HK-2 (cell line): ENCODE results near the gene KLF2.
"Not testable (repeated sequence)": the region's sequence is repeated elsewhere in the genome, so short reads cannot be mapped to it uniquely, and the experiment has no call there.

ENCODE experiments used
- DNase-seq: peaks from one replicate; pipeline ENCODE4 v3.0.0-alpha.2; 2018; ENCODE audit not compliant: unreplicated experiment

The KLF2 gene

GRCh38 chr19:16324384-16325160 is at the start of gene KLF2:
Gene KLF2 (plus strand): TSS chr19:16324826. CDS start chr19:16324924, 98 bp downstream.
- DNase-seq, result peak; percentile 84

GRCh38 chr19:16280306-16280705 is 44.3 kb upstream of the KLF2 start:
- no peak for DNase-seq

- DNase-seq, result no peak
Observed at GRCh38 chr19:16281743-16282142, 42.9 kb upstream of the KLF2 start.

- DNase-seq, result no peak
Observed at GRCh38 chr19:16283210-16284061, 41.2 kb upstream of the KLF2 start.

- no peak for DNase-seq
Observed at GRCh38 chr19:16284505-16284904, 40.1 kb upstream of the KLF2 start.

- DNase-seq, result not testable (repeated sequence)
Observed at GRCh38 chr19:16285079-16285478, 39.5 kb upstream of the KLF2 start.

- DNase-seq, result no peak
Observed at GRCh38 chr19:16285769-16286498, 38.7 kb upstream of the KLF2 start.

GRCh38 chr19:16288544-16288943 is 36.1 kb upstream of the KLF2 start:
- no peak for DNase-seq

- DNase-seq, result no peak
Observed at GRCh38 chr19:16289594-16289993, 35.0 kb upstream of the KLF2 start.

GRCh38 chr19:16290692-16291091 is 33.9 kb upstream of the KLF2 start:
- no peak for DNase-seq

- no peak for DNase-seq
Observed at GRCh38 chr19:16293118-16294091, 31.2 kb upstream of the KLF2 start.

GRCh38 chr19:16295057-16295456 is 29.6 kb upstream of the KLF2 start:
- no peak for DNase-seq

GRCh38 chr19:16296713-16297112 is 27.9 kb upstream of the KLF2 start:
- DNase-seq, result peak; percentile 35

- no peak for DNase-seq
Observed at GRCh38 chr19:16297575-16298178, 26.9 kb upstream of the KLF2 start.

- no peak for DNase-seq
Observed at GRCh38 chr19:16298334-16298733, 26.3 kb upstream of the KLF2 start.

GRCh38 chr19:16301999-16302694 is 22.5 kb upstream of the KLF2 start:
- peak; percentile 69 for DNase-seq

GRCh38 chr19:16303755-16304154 is 20.9 kb upstream of the KLF2 start:
- no peak for DNase-seq

GRCh38 chr19:16304511-16304910 is 20.1 kb upstream of the KLF2 start:
- DNase-seq, result not testable (repeated sequence)

GRCh38 chr19:16305060-16305459 is 19.6 kb upstream of the KLF2 start:
- DNase-seq, result not testable (repeated sequence)
